Upper lobe of left lung (tissue), 4 donors: ENCODE results near the gene MAML2.

Experiments
- EP300 ChIP-seq, 4 donors: sonication (generic); formaldehyde crosslinking; IDR thresholded peaks; one replicate each; pipeline ENCODE4 v1.5.1; 2017; ENCODE audit warnings: antibody characterized with exemption in 4 of 4, control low read depth in 2 of 4
- POLR2A ChIP-seq, 4 donors: fragments of 450-650 bp; IDR thresholded peaks; one replicate each; pipeline ENCODE4 v1.5.1; 2016 to 2017; ENCODE audit warnings: antibody characterized with exemption in 4 of 4, mild to moderate bottlenecking in 2 of 4
- TF ChIP-seq, protein P1 (sequence below), 6 experiments: fragments of 450-650 bp in 4 of 6; fragments of 200-600 bp in 2 of 6; sonication (generic) in 2 of 6; IDR thresholded peaks; one replicate each; pipeline ENCODE4 v1.5.1; 2016 to 2019; ENCODE audit warnings: antibody characterized with exemption in 6 of 6

DNA sequence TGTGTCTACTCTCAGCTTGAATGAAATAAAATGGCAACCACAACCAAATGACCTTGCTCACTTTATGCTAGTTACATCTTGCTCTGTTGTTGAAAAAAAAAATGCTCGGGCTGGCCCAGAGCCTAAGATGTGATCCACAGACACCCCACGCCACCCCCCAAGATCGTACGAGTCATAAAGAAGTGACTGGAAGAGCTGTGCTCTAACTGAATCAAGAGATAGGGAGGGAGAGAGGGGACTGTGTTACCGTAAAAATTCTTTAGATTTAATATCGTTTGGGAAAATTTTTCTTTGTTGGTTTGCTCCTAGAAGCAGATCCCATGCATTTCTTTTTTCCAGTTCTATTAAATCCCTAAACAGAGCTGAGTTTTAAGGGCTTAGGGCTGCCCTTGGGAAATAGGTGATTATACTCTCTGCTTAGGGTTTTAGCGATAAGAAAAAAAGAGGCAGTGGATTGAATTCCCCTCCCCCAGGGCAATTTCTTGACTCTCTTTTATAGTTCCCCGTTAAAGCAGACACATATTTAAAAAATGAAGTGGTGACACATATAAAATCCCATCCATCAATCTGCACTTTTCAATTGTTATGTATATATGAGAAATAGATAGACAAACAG is 14.5 kb downstream of the MAML2 start:
- TF ChIP-seq, protein P1, sequence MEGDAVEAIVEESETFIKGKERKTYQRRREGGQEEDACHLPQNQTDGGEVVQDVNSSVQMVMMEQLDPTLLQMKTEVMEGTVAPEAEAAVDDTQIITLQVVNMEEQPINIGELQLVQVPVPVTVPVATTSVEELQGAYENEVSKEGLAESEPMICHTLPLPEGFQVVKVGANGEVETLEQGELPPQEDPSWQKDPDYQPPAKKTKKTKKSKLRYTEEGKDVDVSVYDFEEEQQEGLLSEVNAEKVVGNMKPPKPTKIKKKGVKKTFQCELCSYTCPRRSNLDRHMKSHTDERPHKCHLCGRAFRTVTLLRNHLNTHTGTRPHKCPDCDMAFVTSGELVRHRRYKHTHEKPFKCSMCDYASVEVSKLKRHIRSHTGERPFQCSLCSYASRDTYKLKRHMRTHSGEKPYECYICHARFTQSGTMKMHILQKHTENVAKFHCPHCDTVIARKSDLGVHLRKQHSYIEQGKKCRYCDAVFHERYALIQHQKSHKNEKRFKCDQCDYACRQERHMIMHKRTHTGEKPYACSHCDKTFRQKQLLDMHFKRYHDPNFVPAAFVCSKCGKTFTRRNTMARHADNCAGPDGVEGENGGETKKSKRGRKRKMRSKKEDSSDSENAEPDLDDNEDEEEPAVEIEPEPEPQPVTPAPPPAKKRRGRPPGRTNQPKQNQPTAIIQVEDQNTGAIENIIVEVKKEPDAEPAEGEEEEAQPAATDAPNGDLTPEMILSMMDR (IDR thresholded peaks at IDR 0.05) = no peak
- TF ChIP-seq EP300 (IDR thresholded peaks at IDR 0.05) (no peak), POLR2A (IDR thresholded peaks at IDR 0.05) (no peak)
